ENCODE results near the gene CRYBG1.

DNA sequence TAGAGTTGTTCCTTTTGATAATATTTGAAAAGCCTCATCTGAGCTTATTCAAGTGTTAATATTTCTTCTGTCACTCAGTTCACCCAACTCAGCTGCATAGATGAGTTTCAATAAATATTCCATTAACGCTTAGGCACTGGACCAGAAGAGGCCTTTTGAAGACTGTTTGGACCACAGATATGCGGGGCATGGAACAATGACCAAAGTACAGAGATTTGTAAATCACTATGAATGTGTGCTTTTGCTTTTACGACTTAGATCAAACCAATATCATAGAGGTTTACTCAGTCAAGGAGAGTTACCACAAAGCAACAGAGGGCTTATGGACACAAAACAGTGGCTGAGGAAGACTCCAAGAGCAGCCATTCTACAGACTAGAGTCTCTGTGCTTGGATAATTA lies 168.9 kb downstream of the CRYBG1 start:
- TF ChIP-seq, protein P1, sequence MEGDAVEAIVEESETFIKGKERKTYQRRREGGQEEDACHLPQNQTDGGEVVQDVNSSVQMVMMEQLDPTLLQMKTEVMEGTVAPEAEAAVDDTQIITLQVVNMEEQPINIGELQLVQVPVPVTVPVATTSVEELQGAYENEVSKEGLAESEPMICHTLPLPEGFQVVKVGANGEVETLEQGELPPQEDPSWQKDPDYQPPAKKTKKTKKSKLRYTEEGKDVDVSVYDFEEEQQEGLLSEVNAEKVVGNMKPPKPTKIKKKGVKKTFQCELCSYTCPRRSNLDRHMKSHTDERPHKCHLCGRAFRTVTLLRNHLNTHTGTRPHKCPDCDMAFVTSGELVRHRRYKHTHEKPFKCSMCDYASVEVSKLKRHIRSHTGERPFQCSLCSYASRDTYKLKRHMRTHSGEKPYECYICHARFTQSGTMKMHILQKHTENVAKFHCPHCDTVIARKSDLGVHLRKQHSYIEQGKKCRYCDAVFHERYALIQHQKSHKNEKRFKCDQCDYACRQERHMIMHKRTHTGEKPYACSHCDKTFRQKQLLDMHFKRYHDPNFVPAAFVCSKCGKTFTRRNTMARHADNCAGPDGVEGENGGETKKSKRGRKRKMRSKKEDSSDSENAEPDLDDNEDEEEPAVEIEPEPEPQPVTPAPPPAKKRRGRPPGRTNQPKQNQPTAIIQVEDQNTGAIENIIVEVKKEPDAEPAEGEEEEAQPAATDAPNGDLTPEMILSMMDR (IDR thresholded peaks at IDR 0.05), result no peak
- TF ChIP-seq POLR2A (IDR thresholded peaks at IDR 0.05), result no peak

Data from lower leg skin (tissue), 3 donors.